ENCODE measurements around the gene MAT1A. TPM values are rescaled to one million over a fixed set of nuclear protein-coding genes. Genes with fewer than 3 reads are reported as not detected.
"Not testable (repeated sequence)": the region's sequence is repeated elsewhere in the genome, so short reads cannot be mapped to it uniquely, and the experiment has no call there.

Gene MAT1A
- total and polyA plus RNA-seq, 2 of the 8 experiments (the other 6 are each of a cell fraction or from before 2014, with no cell fraction given), result 4.1 to 6.4 TPM

DNA sequence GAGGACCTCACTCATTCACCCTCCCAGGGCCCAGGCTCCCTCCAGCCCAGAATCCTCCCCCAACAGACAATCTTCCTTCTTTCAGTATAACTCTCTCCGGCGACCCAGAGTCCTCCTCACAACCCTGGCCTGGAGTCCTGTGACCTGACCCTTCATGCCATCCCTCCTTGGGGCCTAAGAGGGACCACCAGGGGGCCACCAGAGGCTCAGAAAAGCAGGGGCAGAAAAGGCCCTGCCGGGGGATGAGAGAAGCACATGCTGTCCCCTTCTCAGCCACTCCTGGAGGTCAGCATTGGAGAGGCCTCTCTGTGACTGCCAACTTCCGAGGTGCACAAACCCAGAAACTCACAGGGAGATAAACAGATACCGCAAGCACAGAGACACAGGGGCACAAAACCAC lies 53.0 kb downstream of the MAT1A start:
- FAIRE-seq; H2BK15ac ChIP-seq (ENCODE audit: low read length); H3K9me3 ChIP-seq (ENCODE audit: insufficient read depth in 2 of 2, low read depth in 1 of 2, low read length in 1 of 2); H4K20me1 ChIP-seq (replicated peaks in 1 of 2; ENCODE audit: control insufficient read depth in 1 of 2, insufficient read depth in 2 of 2, low read length in 2 of 2); H3K79me1 ChIP-seq (ENCODE audit: low read depth, low read length); H2BK120ac ChIP-seq (replicated peaks; ENCODE audit: low read depth, low read length); H4K91ac ChIP-seq (replicated peaks; ENCODE audit: insufficient read length, low read length); H3K4me1 ChIP-seq (replicated peaks in 1 of 4; ENCODE audit: control insufficient read depth in 3 of 4, insufficient read depth in 4 of 4, low read length in 3 of 4); H2AFZ ChIP-seq (ENCODE audit: low read length); POLR2A ChIA-PET (ENCODE audit: partially characterized antibody); H2BK5ac ChIP-seq (ENCODE audit: low read depth, low read length); H2BK20ac ChIP-seq (ENCODE audit: low read length); H3K18ac ChIP-seq (ENCODE audit: extremely low read depth, low read length); H3K23ac ChIP-seq (ENCODE audit: insufficient read length); H3K4me2 ChIP-seq (ENCODE audit: insufficient read depth in 1 of 2, low read depth in 2 of 2, low read length in 2 of 2); H3K4ac ChIP-seq (replicated peaks; ENCODE audit: insufficient read length, low read depth, low read length); H3K14ac ChIP-seq (ENCODE audit: insufficient read length); H4K8ac ChIP-seq (ENCODE audit: extremely low read depth, insufficient read depth, low read length); H2BK12ac ChIP-seq (ENCODE audit: low read depth, low read length); H3K36me3 ChIP-seq (ENCODE audit: control insufficient read depth in 2 of 4, insufficient read depth in 4 of 4, low read length in 3 of 4); H3K79me2 ChIP-seq (ENCODE audit: control insufficient read depth in 1 of 2, insufficient read depth in 2 of 2, low read length in 2 of 2); CTCF ChIA-PET (ENCODE audit: partially characterized antibody); DNase-seq (ENCODE audit: low read depth in 1 of 2, low spot score in 2 of 2); H3K4me3 ChIP-seq (ENCODE audit: extremely low read depth in 1 of 4, insufficient read depth in 2 of 4, low read depth in 3 of 4, low read length in 4 of 4); H3K9ac ChIP-seq (replicated peaks in 1 of 4; ENCODE audit: extremely low read depth in 1 of 4, low read depth in 3 of 4, low read length in 3 of 4); H4K5ac ChIP-seq (ENCODE audit: insufficient read length, low read depth, low read length); H3K27ac ChIP-seq (ENCODE audit: low read depth, low read length); H3K23me2 ChIP-seq (ENCODE audit: low read depth, low read length); H3K56ac ChIP-seq (replicated peaks; ENCODE audit: insufficient read length, low read depth, low read length); H3K27me3 ChIP-seq (replicated peaks in 1 of 4; ENCODE audit: control insufficient read depth in 3 of 4, extremely low read depth in 1 of 4, insufficient read depth in 3 of 4, low read length in 3 of 4); H2AK5ac ChIP-seq (ENCODE audit: low read depth, low read length): not testable (repeated sequence)
- WGBS, 2 experiments (ENCODE audit: extremely low coverage in 1 of 2, insufficient coverage in 1 of 2, insufficient read length in 1 of 2, insufficient replicate concordance in 2 of 2, low coverage in 1 of 2, low lambda C conversion rate in 2 of 2, missing lambda C conversion rate in 1 of 2), result 100% methylated on average over 3 of the region's 5 CpGs; no CpG with 5 or more reads in 1 of the 2 experiments
- TF ChIP-seq, protein P1, sequence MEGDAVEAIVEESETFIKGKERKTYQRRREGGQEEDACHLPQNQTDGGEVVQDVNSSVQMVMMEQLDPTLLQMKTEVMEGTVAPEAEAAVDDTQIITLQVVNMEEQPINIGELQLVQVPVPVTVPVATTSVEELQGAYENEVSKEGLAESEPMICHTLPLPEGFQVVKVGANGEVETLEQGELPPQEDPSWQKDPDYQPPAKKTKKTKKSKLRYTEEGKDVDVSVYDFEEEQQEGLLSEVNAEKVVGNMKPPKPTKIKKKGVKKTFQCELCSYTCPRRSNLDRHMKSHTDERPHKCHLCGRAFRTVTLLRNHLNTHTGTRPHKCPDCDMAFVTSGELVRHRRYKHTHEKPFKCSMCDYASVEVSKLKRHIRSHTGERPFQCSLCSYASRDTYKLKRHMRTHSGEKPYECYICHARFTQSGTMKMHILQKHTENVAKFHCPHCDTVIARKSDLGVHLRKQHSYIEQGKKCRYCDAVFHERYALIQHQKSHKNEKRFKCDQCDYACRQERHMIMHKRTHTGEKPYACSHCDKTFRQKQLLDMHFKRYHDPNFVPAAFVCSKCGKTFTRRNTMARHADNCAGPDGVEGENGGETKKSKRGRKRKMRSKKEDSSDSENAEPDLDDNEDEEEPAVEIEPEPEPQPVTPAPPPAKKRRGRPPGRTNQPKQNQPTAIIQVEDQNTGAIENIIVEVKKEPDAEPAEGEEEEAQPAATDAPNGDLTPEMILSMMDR (IDR thresholded peaks at IDR 0.05; ENCODE audit: control extremely low read depth in 1 of 3, insufficient read depth in 1 of 3, low read depth in 1 of 3, low read length in 3 of 3), result peak in 1 of 3 experiments; percentile 14; a peak in 1 of 4 replicates
